Natural killer cell (primary cell): ENCODE data around the gene SPECC1L. TPM values are rescaled to one million over a fixed set of nuclear protein-coding genes. Genes with fewer than 3 reads are reported as not detected.

Source experiments
- ATAC-seq, 3 donors: fragments of 150-1000 bp in 2 of 3; fragments of 200-7000 bp in 1 of 3; cut with Tn5 transposase; 1 replicate in 1 of 3; 2 replicates in 2 of 3; pipeline ENCODE4 v1.10.0; 2021; ENCODE audit warnings: mild to moderate bottlenecking in 2 of 3, moderate library complexity in 2 of 3
- DNase-seq, 2 donors: peaks; one replicate each; pipeline versions ENCODE4 v3.0.0 to v3.0.0-alpha.2; 2013 to 2021; ENCODE audit warnings: mixed read lengths in 1 of 2
- H3K27ac ChIP-seq: one replicate; pipeline ENCODE4 v1.5.1; 2013; ENCODE audit warnings: mild to moderate bottlenecking, low read length
- H3K27me3 ChIP-seq: one replicate; pipeline ENCODE4 v1.6.1; 2013; ENCODE audit warnings: low read length; ENCODE audit not compliant: control insufficient read depth, insufficient read depth
- H3K36me3 ChIP-seq: one replicate; pipeline ENCODE4 v1.6.1; 2013; ENCODE audit warnings: low read length; ENCODE audit not compliant: control insufficient read depth, insufficient read depth
- H3K4me1 ChIP-seq: one replicate; pipeline ENCODE4 v1.6.1; 2013; ENCODE audit warnings: low read length; ENCODE audit not compliant: control insufficient read depth, insufficient read depth
- H3K4me3 ChIP-seq: one replicate; pipeline ENCODE4 v1.5.1; 2013; ENCODE audit warnings: low read length
- H3K9me3 ChIP-seq: one replicate; pipeline ENCODE4 v1.6.1; 2013; ENCODE audit warnings: low read length; ENCODE audit not compliant: control insufficient read depth, insufficient read depth
- H3K27ac Mint-ChIP-seq, 2 donors: one replicate each; pipeline ENCODE4 v1.8.0; 2022; ENCODE audit warnings: mild to moderate bottlenecking in 2 of 2, mixed read lengths in 2 of 2, moderate library complexity in 1 of 2
- H3K27me3 Mint-ChIP-seq, 2 donors: one replicate each; pipeline ENCODE4 v1.8.0; 2022; ENCODE audit warnings: low read depth in 2 of 2, mixed read lengths in 2 of 2
- H3K36me3 Mint-ChIP-seq: one replicate; pipeline ENCODE4 v1.8.0; 2022; ENCODE audit warnings: mixed read lengths
- H3K4me1 Mint-ChIP-seq, 2 donors: one replicate each; pipeline ENCODE4 v1.8.0; 2022; ENCODE audit warnings: mixed read lengths in 2 of 2
- H3K4me3 Mint-ChIP-seq: one replicate; pipeline ENCODE4 v1.8.0; 2022; ENCODE audit warnings: mild to moderate bottlenecking, moderate library complexity, mixed read lengths
- H3K9me3 Mint-ChIP-seq, 2 donors: one replicate each; pipeline ENCODE4 v1.8.0; 2022; ENCODE audit warnings: mixed read lengths in 2 of 2
- CTCF ChIP-seq: fragments of 200-600 bp; IDR thresholded peaks from one replicate; pipeline ENCODE4 v1.8.0; 2022; ENCODE audit warnings: antibody characterized with exemption
- WGBS: methylation state at CpG from one replicate; pipeline ENCODE4 v1.1.7; 2013; ENCODE audit warnings: missing lambda C conversion rate; ENCODE audit not compliant: insufficient coverage; 5-methylcytosine and 5-hydroxymethylcytosine counted together
- intact Hi-C: fragments of 100-400 bp; cut with micrococcal nuclease; formaldehyde crosslinking; loops from one replicate; pipeline ENCODE4 v1.14.2; 2022
- total RNA-seq, 4 donors: library from RNA; stranded (reverse); fragments of 120-200 nt in 1 of 4; gene quantifications; one replicate each; pipeline versions ENCODE4 v1.2.3 to v1.2.4, GENCODE V29; 2013 to 2022

Gene SPECC1L
- total RNA-seq, 3 donors from 2014 or later (not counting 1 experiment from before 2014, with no cell fraction given), result 46.1 to 52.9 (median 48.5) TPM

GRCh38 chr22:24386937-24387471 is 116.4 kb downstream of the SPECC1L start:
- Histone ChIP-seq H3K27me3 (no peaks in the 10 kb centered on the region), H3K4me1 (no peaks in the 10 kb centered on the region), H3K4me3 (no peak overlapping the region), H3K9me3 (no peaks in the 10 kb centered on the region), H3K27ac (no peak overlapping the region), H3K36me3 (no peaks in the 10 kb centered on the region)
- DNase-seq (no peak), ATAC-seq (no peak)
- no peaks in the 10 kb centered on the region for H3K9me3 Mint-ChIP-seq
- H3K36me3 Mint-ChIP-seq, result no peaks in the 10 kb centered on the region
- H3K4me3 Mint-ChIP-seq, result no peak overlapping the region
- H3K4me1 Mint-ChIP-seq, result peaks cover 4 to 7% of the 10 kb centered on the region in 2 donors
- WGBS, result 100% methylated on average over 1 of the region's 2 CpGs
- H3K27me3 Mint-ChIP-seq, result no peaks in the 10 kb centered on the region
- no peak overlapping the region for H3K27ac Mint-ChIP-seq
- TF ChIP-seq CTCF, result no peak
- intact Hi-C loops, result no loop called here

GRCh38 chr22:24389680-24390079 is 119.0 kb downstream of the SPECC1L start:
- Mint-ChIP-seq H3K27ac (no peak overlapping the region), H3K4me1 (peaks cover 4 to 11% of the 10 kb centered on the region in 2 donors), H3K27me3 (no peaks in the 10 kb centered on the region), H3K36me3 (no peaks in the 10 kb centered on the region), H3K9me3 (no peaks in the 10 kb centered on the region), H3K4me3 (no peak overlapping the region)
- ATAC-seq, result no peak
- no peak for TF ChIP-seq CTCF
- Histone ChIP-seq H3K4me3 (no peak overlapping the region), H3K27me3 (no peaks in the 10 kb centered on the region), H3K27ac (no peak overlapping the region), H3K4me1 (no peaks in the 10 kb centered on the region), H3K36me3 (no peaks in the 10 kb centered on the region), H3K9me3 (no peaks in the 10 kb centered on the region)
- 100% methylated on average over 1 of the region's 1 CpG for WGBS
- DNase-seq, result no peak
- intact Hi-C loops, result no loop called here

- H3K4me3 Mint-ChIP-seq, result no peak overlapping the region
- WGBS, result no CpG with 5 or more reads among the region's 2 CpGs
- no peaks in the 10 kb centered on the region for H3K36me3 ChIP-seq
- no peaks in the 10 kb centered on the region for H3K27me3 ChIP-seq
- peaks cover 4 to 11% of the 10 kb centered on the region in 2 donors for H3K4me1 Mint-ChIP-seq
- no peak overlapping the region for H3K4me3 ChIP-seq
- no peaks in the 10 kb centered on the region for H3K36me3 Mint-ChIP-seq
- DNase-seq (no peak), ATAC-seq (no peak)
- intact Hi-C loops, result no loop called here
- H3K9me3 Mint-ChIP-seq, result no peaks in the 10 kb centered on the region
- no peaks in the 10 kb centered on the region for H3K4me1 ChIP-seq
- H3K9me3 ChIP-seq, result no peaks in the 10 kb centered on the region
- H3K27ac Mint-ChIP-seq, result no peak overlapping the region
- no peak for TF ChIP-seq CTCF
- H3K27me3 Mint-ChIP-seq, result no peaks in the 10 kb centered on the region
- H3K27ac ChIP-seq, result no peak overlapping the region
Measured at GRCh38 chr22:24390156-24390555, 119.5 kb downstream of the SPECC1L start.

- Mint-ChIP-seq H3K36me3 (no peaks in the 10 kb centered on the region), H3K27me3 (no peaks in the 10 kb centered on the region), H3K4me3 (no peak overlapping the region), H3K27ac (no peak overlapping the region), H3K9me3 (no peaks in the 10 kb centered on the region), H3K4me1 (peaks cover 4 to 11% of the 10 kb centered on the region in 2 donors)
- Histone ChIP-seq H3K27ac (no peak overlapping the region), H3K27me3 (no peaks in the 10 kb centered on the region), H3K4me1 (no peaks in the 10 kb centered on the region), H3K9me3 (no peaks in the 10 kb centered on the region), H3K4me3 (no peak overlapping the region), H3K36me3 (no peaks in the 10 kb centered on the region)
- WGBS, result 97% methylated on average over 7 of the region's 7 CpGs
- intact Hi-C loops, result no loop called here
- DNase-seq, result no peak
- ATAC-seq, result no peak
- no peak for TF ChIP-seq CTCF
Measured at GRCh38 chr22:24390576-24390975, 119.9 kb downstream of the SPECC1L start.
